IMR-90 (cell line): Measurements from ENCODE around the gene MRPL43.

Source experiments
- BHLHE40 ChIP-seq: fragments of 150-350 bp; IDR thresholded peaks from 2 replicates; pipeline ENCODE4 v1.6.1; 2016; ENCODE audit warnings: mild to moderate bottlenecking, low read depth, low read length
- CEBPB ChIP-seq: IDR thresholded peaks from 2 replicates; pipeline ENCODE4 v1.6.1; 2012; ENCODE audit warnings: low read depth, low read length, improper control_type of control experiment
- CHD1 ChIP-seq: IDR thresholded peaks from 2 replicates; pipeline ENCODE4 v1.6.1; 2012; ENCODE audit warnings: low read depth, low read length, improper control_type of control experiment
- CTCF ChIP-seq: conservative IDR thresholded peaks from 2 replicates; pipeline ENCODE4 v1.5.1; 2012; ENCODE audit warnings: mild to moderate bottlenecking, low read depth, low read length, improper control_type of control experiment
- MAFK ChIP-seq: IDR thresholded peaks from 2 replicates; pipeline ENCODE4 v1.6.1; 2012; ENCODE audit warnings: low read depth, low read length, improper control_type of control experiment
- MAZ ChIP-seq: IDR thresholded peaks from 2 replicates; pipeline ENCODE4 v1.6.1; 2012; ENCODE audit warnings: low read depth, mild to moderate bottlenecking, low read length, improper control_type of control experiment, moderate library complexity, borderline replicate concordance
- MXI1 ChIP-seq: IDR thresholded peaks from 2 replicates; pipeline ENCODE4 v1.6.1; 2012; ENCODE audit warnings: low read depth, mild to moderate bottlenecking, low read length, moderate library complexity, borderline replicate concordance
- POLR2A ChIP-seq: IDR thresholded peaks from 2 replicates; pipeline ENCODE4 v1.6.1; 2012; ENCODE audit warnings: mild to moderate bottlenecking, low read depth, low read length
- RAD21 ChIP-seq: IDR thresholded peaks from 2 replicates; pipeline ENCODE4 v1.6.1; 2012; ENCODE audit warnings: low read length, improper control_type of control experiment
- RCOR1 ChIP-seq: IDR thresholded peaks from 2 replicates; pipeline ENCODE4 v1.6.1; 2012; ENCODE audit warnings: mild to moderate bottlenecking, low read length, improper control_type of control experiment; ENCODE audit not compliant: insufficient replicate concordance
- RFX5 ChIP-seq: IDR thresholded peaks from 2 replicates; pipeline ENCODE4 v1.8.0; 2012; ENCODE audit warnings: low read depth, mild to moderate bottlenecking, low read length, moderate library complexity
- SMC3 ChIP-seq: fragments of 150-350 bp; IDR thresholded peaks from 2 replicates; pipeline ENCODE4 v1.6.1; 2016; ENCODE audit warnings: low read depth, mild to moderate bottlenecking, antibody characterized with exemption, low read length, moderate library complexity
- TF ChIP-seq, protein P1 (sequence below): fragments of 150-350 bp; IDR thresholded peaks from 2 replicates; pipeline ENCODE4 v1.6.1; 2017; ENCODE audit warnings: mild to moderate bottlenecking, antibody characterized with exemption, low read length, low read depth

- TF ChIP-seq CTCF (no peak), RAD21 (no peak), SMC3 (no peak), POLR2A (no peak), MXI1 (no peak), CHD1 (no peak), BHLHE40 (no peak), RCOR1 (no peak), RFX5 (no peak), CEBPB (no peak), MAZ (no peak), MAFK (no peak)
- TF ChIP-seq, protein P1, sequence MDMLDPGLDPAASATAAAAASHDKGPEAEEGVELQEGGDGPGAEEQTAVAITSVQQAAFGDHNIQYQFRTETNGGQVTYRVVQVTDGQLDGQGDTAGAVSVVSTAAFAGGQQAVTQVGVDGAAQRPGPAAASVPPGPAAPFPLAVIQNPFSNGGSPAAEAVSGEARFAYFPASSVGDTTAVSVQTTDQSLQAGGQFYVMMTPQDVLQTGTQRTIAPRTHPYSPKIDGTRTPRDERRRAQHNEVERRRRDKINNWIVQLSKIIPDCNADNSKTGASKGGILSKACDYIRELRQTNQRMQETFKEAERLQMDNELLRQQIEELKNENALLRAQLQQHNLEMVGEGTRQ = no peak
These were observed 30.9 kb upstream of the MRPL43 start for GRCh38 chr10:101018118-101018599.
